HCT116 (cell line): Measurements from ENCODE around the gene FURIN.

ENCODE experiments used
- POLR2AphosphoS5 ChIP-seq: IDR thresholded peaks from 2 replicates; pipeline ENCODE4 v1.6.1; 2011; ENCODE audit warnings: mild to moderate bottlenecking, low read depth, low read length, moderate library complexity
- TCF7L2 ChIP-seq: IDR thresholded peaks from 2 replicates; pipeline ENCODE4 v1.7.0; 2011; ENCODE audit warnings: borderline replicate concordance, inconsistent platforms; ENCODE audit not compliant: insufficient read depth, insufficient read length; ENCODE audit errors: extremely low read depth
- TF ChIP-seq, protein P1 (sequence below), 3 experiments: fragments of 200-600 bp in 1 of 3; sonication (generic) in 1 of 3; IDR thresholded peaks in 2 of 3; conservative IDR thresholded peaks in 1 of 3; 2 replicates each; pipeline ENCODE4 v1.5.1; 2012 to 2017; ENCODE audit warnings: low read depth in 2 of 3, low read length in 2 of 3, antibody characterized with exemption in 1 of 3, borderline replicate concordance in 1 of 3, control low read depth in 1 of 3, mild to moderate bottlenecking in 1 of 3, mixed read lengths in 1 of 3, mixed run types in 1 of 3, moderate library complexity in 1 of 3; ENCODE audit not compliant: insufficient read depth in 1 of 3

DNA sequence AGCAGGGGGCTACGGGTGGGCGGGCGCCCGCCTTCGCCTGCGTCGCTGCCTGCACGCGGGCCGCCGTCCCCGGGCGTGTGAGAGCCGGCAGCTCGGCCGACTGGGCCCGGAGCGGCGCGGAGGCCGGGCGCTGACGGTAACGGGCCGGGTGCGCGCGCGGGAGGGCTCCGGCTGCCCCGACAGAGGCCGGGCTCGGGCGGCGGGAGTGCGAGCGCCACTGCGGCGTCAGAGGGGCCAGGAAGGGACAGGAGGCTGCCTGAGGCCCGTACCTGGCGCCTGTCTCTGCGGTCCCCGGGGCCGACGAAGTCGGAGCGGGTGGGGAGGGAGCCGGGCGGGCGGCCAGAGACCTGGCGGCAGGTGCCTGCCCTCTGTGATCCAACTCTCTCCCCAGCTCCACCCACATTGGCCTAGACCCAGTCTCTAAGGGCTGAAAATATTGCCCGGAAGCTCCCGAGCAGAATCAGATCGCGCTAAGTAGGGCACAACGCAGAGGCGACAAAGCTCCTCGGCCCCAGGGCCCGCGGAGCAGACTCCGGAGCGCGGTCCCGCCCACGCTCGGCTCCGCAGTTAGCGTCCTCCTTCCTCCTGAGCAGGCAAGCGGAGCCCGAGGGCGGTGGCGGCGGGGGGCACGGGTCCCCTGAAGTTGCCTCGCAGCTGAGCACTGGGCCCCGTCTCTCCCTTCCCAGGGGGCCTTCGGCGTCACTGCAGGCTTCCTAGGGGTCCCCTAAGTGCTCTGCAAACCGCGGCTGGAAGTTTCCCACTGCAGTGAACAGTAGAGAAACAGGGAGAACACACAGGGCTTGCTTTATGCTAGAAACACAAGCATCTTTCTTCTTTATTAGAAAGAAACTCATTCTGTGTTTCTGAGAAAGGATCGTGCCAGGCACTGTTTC lies 34.7 kb downstream of the FURIN start, which contains the start of gene MAN2A2:
- TF ChIP-seq TCF7L2 (peak; percentile 10), POLR2AphosphoS5 (peak; percentile 44; the same call in 1 of the 2 replicates)
- TF ChIP-seq, protein P1, sequence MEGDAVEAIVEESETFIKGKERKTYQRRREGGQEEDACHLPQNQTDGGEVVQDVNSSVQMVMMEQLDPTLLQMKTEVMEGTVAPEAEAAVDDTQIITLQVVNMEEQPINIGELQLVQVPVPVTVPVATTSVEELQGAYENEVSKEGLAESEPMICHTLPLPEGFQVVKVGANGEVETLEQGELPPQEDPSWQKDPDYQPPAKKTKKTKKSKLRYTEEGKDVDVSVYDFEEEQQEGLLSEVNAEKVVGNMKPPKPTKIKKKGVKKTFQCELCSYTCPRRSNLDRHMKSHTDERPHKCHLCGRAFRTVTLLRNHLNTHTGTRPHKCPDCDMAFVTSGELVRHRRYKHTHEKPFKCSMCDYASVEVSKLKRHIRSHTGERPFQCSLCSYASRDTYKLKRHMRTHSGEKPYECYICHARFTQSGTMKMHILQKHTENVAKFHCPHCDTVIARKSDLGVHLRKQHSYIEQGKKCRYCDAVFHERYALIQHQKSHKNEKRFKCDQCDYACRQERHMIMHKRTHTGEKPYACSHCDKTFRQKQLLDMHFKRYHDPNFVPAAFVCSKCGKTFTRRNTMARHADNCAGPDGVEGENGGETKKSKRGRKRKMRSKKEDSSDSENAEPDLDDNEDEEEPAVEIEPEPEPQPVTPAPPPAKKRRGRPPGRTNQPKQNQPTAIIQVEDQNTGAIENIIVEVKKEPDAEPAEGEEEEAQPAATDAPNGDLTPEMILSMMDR (IDR thresholded peaks at IDR 0.05 in 2 of 3, conservative IDR thresholded peaks at IDR 0.05 in 1 of 3; ENCODE audit: borderline replicate concordance in 1 of 3, insufficient read depth in 1 of 3, low read depth in 2 of 3, low read length in 2 of 3), result no peak
